Measurements from ENCODE around the gene NOB1. TPM values are rescaled to one million over a fixed set of nuclear protein-coding genes. Genes with fewer than 3 reads are reported as not detected.

Gene NOB1
- total and polyA plus RNA-seq, 9 of the 15 experiments (the other 6 are each of a cell fraction or from before 2014, with no cell fraction given) = 42.4 to 148 (median 116) TPM

DNA sequence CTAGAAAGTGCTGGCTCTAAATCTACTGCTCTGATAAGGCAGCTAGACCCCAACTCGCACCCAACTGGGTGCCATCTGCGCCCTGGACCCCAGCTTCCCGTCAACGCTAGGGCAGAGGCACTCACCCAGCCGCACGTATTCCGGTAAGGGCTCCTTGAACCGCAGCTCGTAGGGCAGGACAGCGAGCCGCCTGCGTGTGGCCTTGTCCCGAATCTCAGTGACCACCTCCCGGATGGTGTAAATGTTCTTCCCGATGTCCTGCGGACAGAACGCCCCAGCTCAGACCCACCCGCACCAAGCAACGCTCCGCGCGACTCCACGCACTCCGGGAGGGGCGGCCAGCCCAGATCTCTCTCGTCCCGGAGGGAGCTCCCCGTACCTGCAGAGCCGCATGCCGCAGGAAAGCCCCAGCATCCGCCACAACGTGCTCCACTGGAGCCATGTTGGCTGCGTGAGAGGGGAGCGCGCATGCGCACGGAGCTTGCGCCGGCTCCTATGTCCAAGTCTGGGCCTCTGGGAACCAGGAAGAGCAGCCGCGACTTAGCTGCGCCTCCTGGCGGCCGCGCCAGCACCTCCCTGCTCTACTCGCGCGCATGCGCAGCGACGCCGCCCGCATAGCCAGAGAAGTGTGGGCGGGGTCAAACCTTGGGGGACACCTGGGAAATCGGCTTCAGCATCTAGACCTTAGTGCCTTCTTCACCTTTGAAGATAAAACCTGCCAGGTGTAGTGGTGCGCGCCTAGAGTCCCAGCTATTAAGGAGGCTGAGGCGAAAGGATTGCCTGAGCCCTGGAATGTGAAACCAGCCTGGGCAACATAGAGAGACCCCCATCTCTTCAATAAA, at the start of gene NOB1 (continued):
- peak; percentile 63 for TF ChIP-seq JUND (IDR thresholded peaks at IDR 0.05; ENCODE audit: borderline replicate concordance, low read depth, low read length)
- TF ChIP-seq JUND (tag; IDR thresholded peaks at IDR 0.05; ENCODE audit: borderline replicate concordance, low read depth, low read length) = peak; percentile 29; the same call in 1 of the 3 replicates
- TF ChIP-seq ZNF197 (CRISPR knock-in tag; IDR thresholded peaks at IDR 0.05; ENCODE audit: low read depth) = no peak
- peak; percentile 52; the same call in 1 of the 2 replicates for TF ChIP-seq ARID2 (IDR thresholded peaks at IDR 0.05)
- peak; percentile 31 for TF ChIP-seq SETDB1 (IDR thresholded peaks at IDR 0.05; ENCODE audit: low read length)
- peak in 1 of 2 experiments; percentile 81; a peak in 2 of 4 replicates for TF ChIP-seq RCOR1 (IDR thresholded peaks at IDR 0.05; ENCODE audit: borderline replicate concordance in 1 of 2, low read depth in 2 of 2, low read length in 2 of 2)
- TF ChIP-seq RFX1 (IDR thresholded peaks at IDR 0.05) = no peak
- TF ChIP-seq, protein P1, sequence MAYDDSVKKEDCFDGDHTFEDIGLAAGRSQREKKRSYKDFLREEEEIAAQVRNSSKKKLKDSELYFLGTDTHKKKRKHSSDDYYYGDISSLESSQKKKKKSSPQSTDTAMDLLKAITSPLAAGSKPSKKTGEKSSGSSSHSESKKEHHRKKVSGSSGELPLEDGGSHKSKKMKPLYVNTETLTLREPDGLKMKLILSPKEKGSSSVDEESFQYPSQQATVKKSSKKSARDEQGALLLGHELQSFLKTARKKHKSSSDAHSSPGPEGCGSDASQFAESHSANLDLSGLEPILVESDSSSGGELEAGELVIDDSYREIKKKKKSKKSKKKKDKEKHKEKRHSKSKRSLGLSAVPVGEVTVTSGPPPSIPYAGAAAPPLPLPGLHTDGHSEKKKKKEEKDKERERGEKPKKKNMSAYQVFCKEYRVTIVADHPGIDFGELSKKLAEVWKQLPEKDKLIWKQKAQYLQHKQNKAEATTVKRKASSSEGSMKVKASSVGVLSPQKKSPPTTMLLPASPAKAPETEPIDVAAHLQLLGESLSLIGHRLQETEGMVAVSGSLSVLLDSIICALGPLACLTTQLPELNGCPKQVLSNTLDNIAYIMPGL (CRISPR knock-in tag; IDR thresholded peaks at IDR 0.05) = peak; percentile 69; the same call in 1 of the 2 replicates
- peak; percentile 97 for TF ChIP-seq KDM5B (IDR thresholded peaks at IDR 0.05; ENCODE audit: insufficient replicate concordance, low read depth, low read length)
- peak; percentile 85 for TF ChIP-seq ZFX (CRISPR knock-in tag; IDR thresholded peaks at IDR 0.05)
- TF ChIP-seq, protein P2, sequence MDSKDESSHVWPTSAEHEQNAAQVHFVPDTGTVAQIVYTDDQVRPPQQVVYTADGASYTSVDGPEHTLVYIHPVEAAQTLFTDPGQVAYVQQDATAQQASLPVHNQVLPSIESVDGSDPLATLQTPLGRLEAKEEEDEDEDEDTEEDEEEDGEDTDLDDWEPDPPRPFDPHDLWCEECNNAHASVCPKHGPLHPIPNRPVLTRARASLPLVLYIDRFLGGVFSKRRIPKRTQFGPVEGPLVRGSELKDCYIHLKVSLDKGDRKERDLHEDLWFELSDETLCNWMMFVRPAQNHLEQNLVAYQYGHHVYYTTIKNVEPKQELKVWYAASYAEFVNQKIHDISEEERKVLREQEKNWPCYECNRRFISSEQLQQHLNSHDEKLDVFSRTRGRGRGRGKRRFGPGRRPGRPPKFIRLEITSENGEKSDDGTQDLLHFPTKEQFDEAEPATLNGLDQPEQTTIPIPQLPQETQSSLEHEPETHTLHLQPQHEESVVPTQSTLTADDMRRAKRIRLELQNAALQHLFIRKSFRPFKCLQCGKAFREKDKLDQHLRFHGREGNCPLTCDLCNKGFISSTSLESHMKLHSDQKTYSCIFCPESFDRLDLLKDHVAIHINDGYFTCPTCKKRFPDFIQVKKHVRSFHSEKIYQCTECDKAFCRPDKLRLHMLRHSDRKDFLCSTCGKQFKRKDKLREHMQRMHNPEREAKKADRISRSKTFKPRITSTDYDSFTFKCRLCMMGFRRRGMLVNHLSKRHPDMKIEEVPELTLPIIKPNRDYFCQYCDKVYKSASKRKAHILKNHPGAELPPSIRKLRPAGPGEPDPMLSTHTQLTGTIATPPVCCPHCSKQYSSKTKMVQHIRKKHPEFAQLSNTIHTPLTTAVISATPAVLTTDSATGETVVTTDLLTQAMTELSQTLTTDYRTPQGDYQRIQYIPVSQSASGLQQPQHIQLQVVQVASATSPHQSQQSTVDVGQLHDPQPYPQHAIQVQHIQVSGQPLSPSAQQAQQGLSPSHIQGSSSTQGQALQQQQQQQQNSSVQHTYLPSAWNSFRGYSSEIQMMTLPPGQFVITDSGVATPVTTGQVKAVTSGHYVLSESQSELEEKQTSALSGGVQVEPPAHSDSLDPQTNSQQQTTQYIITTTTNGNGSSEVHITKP (IDR thresholded peaks at IDR 0.05; ENCODE audit: partially characterized antibody) = no peak
- no peak for TF ChIP-seq TEAD2 (tag; IDR thresholded peaks at IDR 0.05)
- TF ChIP-seq SAFB2 (IDR thresholded peaks at IDR 0.05; ENCODE audit: borderline replicate concordance, low read depth, low read length, severe bottlenecking) = no peak
- TF ChIP-seq, protein P3, sequence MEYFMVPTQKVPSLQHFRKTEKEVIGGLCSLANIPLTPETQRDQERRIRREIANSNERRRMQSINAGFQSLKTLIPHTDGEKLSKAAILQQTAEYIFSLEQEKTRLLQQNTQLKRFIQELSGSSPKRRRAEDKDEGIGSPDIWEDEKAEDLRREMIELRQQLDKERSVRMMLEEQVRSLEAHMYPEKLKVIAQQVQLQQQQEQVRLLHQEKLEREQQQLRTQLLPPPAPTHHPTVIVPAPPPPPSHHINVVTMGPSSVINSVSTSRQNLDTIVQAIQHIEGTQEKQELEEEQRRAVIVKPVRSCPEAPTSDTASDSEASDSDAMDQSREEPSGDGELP (CRISPR knock-in tag; IDR thresholded peaks at IDR 0.05; ENCODE audit: borderline replicate concordance) = peak; percentile 77; the same call in 1 of the 2 replicates
- TF ChIP-seq, protein P4, sequence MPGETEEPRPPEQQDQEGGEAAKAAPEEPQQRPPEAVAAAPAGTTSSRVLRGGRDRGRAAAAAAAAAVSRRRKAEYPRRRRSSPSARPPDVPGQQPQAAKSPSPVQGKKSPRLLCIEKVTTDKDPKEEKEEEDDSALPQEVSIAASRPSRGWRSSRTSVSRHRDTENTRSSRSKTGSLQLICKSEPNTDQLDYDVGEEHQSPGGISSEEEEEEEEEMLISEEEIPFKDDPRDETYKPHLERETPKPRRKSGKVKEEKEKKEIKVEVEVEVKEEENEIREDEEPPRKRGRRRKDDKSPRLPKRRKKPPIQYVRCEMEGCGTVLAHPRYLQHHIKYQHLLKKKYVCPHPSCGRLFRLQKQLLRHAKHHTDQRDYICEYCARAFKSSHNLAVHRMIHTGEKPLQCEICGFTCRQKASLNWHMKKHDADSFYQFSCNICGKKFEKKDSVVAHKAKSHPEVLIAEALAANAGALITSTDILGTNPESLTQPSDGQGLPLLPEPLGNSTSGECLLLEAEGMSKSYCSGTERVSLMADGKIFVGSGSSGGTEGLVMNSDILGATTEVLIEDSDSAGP (CRISPR knock-in tag; IDR thresholded peaks at IDR 0.05) = 0 out of 2 replicates have a peak, but pooled peaks have one; percentile 7
- peak; percentile 98 for TF ChIP-seq EP400 (IDR thresholded peaks at IDR 0.05)
- no peak for TF ChIP-seq CAMTA2 (CRISPR knock-in tag; conservative IDR thresholded peaks at IDR 0.05)
- no peak for TF ChIP-seq NR2F6 (CRISPR knock-in tag; IDR thresholded peaks at IDR 0.05)
- peak; percentile 74; the same call in 1 of the 2 replicates for TF ChIP-seq NFRKB (IDR thresholded peaks at IDR 0.05; ENCODE audit: low read depth)

Measured in K562 (cell line).